Brain microvascular endothelial cell (primary cell): ENCODE results near the gene CDH23.

Experiments used
- DNase-seq: peaks from one replicate; pipeline ENCODE4 v3.0.0-alpha.2; 2020
- H3K27ac ChIP-seq: fragments of 250-450 bp; sonication (Bioruptor Pico); 2 replicates; pipeline ENCODE4 v1.5.1; 2020; ENCODE audit warnings: mild to moderate bottlenecking, moderate library complexity
- H3K27me3 ChIP-seq: fragments of 250-450 bp; sonication (Bioruptor Pico); replicated peaks from 2 replicates; pipeline ENCODE4 v1.5.1; 2020; ENCODE audit warnings: mild to moderate bottlenecking
- H3K36me3 ChIP-seq: fragments of 250-450 bp; sonication (Bioruptor Pico); replicated peaks from 2 replicates; pipeline ENCODE4 v1.5.1; 2020; ENCODE audit warnings: mild to moderate bottlenecking
- H3K4me3 ChIP-seq: 2 replicates; pipeline ENCODE4 v1.5.1; 2011; ENCODE audit warnings: low read depth, mild to moderate bottlenecking, control low read depth, low read length, moderate library complexity
- CTCF ChIP-seq: IDR thresholded peaks from 2 replicates; pipeline ENCODE4 v1.5.1; 2011; ENCODE audit warnings: low read depth, mild to moderate bottlenecking, moderate library complexity, low read length, control low read depth, inconsistent platforms; ENCODE audit errors: missing control alignments
- in situ Hi-C: cut with HindIII; loops from 2 replicates; pipeline ENCODE4 v1.10.0; 2017; ENCODE audit warnings: low sequenced_read_pairs, low pct_ligation_motif_present

CDH23 gene

DNA sequence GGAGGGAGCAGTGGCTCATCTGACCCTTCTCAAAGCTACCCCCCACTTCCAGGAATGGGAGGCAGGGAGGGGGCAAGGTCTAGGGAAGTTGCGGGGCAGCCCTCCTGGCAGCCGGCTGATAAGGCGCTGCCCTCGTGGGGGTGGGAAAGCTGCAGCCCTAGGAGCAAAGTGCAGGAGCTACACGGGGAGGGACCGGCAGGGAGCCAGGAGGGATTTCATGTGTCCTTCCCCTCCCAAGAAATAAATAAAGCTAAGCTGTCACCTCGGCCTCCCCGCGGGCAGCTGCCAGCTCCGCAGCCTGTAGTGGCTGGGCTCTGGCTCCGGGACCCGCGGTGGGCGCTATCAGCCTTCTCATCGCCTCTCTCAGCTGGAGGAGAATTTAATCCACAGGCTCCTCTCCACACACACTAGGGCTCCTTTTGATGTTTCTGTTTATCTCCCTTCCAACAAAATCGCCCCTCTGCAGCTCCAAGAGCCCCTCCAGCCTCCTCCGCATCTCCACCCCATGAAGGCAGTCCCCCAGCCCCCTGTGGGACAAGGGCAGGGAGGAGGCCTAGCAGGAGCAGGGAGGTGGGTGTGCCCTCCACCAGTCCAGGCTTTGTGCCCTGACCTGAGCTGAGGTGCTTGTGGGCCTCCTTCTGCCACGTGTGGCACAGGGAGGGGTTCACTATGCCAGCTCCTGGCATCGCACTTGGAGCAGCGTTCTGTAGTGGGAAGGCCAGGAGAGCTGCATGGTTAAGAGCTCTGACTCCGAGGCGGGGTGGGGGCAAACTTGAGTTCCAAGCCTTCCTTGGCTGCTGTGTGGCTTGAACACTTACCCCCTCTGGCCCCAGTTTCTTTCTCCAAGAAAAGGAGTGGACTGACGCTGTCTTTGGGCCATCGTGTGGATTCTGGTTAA is 242.4 kb downstream of the CDH23 start:
- H3K4me3 ChIP-seq: no peak overlapping the region
- in situ Hi-C loops: no loop called here
- H3K27ac ChIP-seq: no peak overlapping the region
- peaks cover 26% of the 10 kb centered on the region for H3K27me3 ChIP-seq
- TF ChIP-seq CTCF: no peak
- H3K36me3 ChIP-seq: no peaks in the 10 kb centered on the region
- DNase-seq: no peak

DNA sequence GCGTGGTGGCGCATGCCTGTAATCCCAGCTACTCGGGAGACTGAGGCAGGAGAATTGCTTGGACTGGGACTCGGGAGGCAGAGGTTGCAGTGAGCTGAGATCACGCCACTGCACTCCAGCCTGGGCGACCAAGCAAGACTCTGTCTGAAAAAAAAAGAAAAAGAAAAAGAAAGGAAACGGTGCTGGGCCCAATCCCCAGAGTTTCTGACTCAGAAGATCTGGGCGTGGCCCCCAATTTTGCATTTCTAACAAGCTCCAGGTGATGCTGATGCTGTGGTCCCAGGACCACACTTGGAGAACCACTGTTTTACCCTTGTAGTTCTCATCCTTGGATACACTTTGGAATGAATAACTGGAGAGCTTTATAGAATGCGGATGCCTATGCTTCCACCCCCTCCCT is 243.9 kb downstream of the CDH23 start:
- in situ Hi-C loops: no loop called here
- TF ChIP-seq CTCF: no peak
- H3K4me3 ChIP-seq: no peak overlapping the region

DNA sequence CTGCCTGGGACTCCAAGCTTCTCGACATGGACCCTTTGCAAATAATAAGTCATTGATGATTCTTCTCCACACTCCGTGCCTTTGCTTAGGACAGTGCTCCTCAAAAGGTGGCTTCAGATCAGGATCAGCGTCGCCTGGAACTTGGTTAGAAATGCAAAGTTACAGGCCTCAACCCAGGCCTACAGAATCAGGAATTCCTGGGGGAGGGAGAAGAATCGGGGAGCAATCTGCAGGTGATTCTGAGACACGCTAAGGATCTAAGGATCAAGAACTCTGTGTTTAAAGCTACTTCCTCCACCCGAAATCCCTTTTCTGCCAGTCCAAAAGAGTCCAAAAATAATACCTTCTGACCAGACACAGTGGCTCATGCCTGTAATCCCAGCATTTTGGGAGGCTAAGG is 244.7 kb downstream of the CDH23 start:
- H3K27me3 ChIP-seq: peaks cover 19% of the 10 kb centered on the region
- DNase-seq: no peak
- in situ Hi-C loops: no loop called here
- H3K4me3 ChIP-seq: no peak overlapping the region
- no peak for TF ChIP-seq CTCF
- H3K36me3 ChIP-seq: no peaks in the 10 kb centered on the region
- no peak overlapping the region for H3K27ac ChIP-seq

More for the DNA sequence above, 243.9 kb downstream of the CDH23 start:
- no peaks in the 10 kb centered on the region for H3K36me3 ChIP-seq
- no peak for DNase-seq
- H3K27me3 ChIP-seq: peaks cover 21% of the 10 kb centered on the region
- no peak overlapping the region for H3K27ac ChIP-seq

- no peak overlapping the region for H3K27ac ChIP-seq
- H3K4me3 ChIP-seq: no peak overlapping the region
- in situ Hi-C loops: no loop called here
- H3K27me3 ChIP-seq: peaks cover 19% of the 10 kb centered on the region
- DNase-seq: no peak
- TF ChIP-seq CTCF: no peak
- no peaks in the 10 kb centered on the region for H3K36me3 ChIP-seq
These were observed 245.3 kb downstream of the CDH23 start for GRCh38 chr10:71641986-71642385.

DNA sequence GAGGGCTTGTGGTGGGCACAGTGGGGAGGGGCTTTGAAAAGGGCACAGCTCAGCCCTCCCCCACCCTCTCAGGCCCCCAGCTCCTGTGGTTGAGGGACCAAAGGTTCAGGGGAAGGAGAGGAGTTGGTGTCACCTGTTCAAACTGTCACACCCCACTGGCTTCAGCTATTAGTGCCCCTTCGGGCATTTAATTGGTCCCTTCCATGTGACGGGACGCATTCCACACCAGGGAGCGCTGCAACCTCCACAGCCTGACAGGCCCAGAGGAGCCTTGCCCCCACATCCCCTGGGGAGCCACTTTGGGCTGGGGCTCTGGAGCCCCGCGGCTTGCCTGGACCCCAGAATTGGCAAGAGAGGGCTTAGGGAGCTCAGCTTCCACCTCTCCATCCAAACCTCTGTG is 247.2 kb downstream of the CDH23 start:
- DNase-seq: no peak
- Histone ChIP-seq H3K4me3 (no peak overlapping the region), H3K27me3 (peaks cover 11% of the 10 kb centered on the region), H3K36me3 (no peaks in the 10 kb centered on the region), H3K27ac (no peak overlapping the region)
- in situ Hi-C loops: no loop called here
- no peak for TF ChIP-seq CTCF
